B cell (primary cell): ENCODE data around the gene MROH8. TPM values are rescaled to one million over a fixed set of nuclear protein-coding genes. Genes with fewer than 3 reads are reported as not detected.

Experiments
- ATAC-seq: fragments of 200-7000 bp; cut with Tn5 transposase; one replicate; pipeline ENCODE4 v1.10.0; 2021; ENCODE audit warnings: low read depth, mild to moderate bottlenecking, moderate number of reproducible peaks, moderate library complexity
- CTCF ChIA-PET: fragments of 350-600 bp; sonication (Branson Sonifier 250); formaldehyde crosslinking; loops from one replicate; lab custom pipeline; 2021; ENCODE audit warnings: antibody characterized with exemption, inconsistent platforms; lab: Charles Lee
- POLR2A ChIA-PET: fragments of 350-600 bp; sonication (Branson Sonifier 250); formaldehyde crosslinking; loops from one replicate; lab custom pipeline; 2021; ENCODE audit warnings: antibody characterized with exemption; lab: Charles Lee
- DNase-seq: peaks from one replicate; pipeline ENCODE4 v3.0.0; 2013
- H2AFZ ChIP-seq: 2 replicates; pipeline ENCODE4 v1.6.1; 2012; ENCODE audit warnings: mild to moderate bottlenecking, low read depth, low read length; ENCODE audit not compliant: insufficient read depth, poor library complexity, severe bottlenecking
- H3K27ac ChIP-seq, 2 donors: 1 replicate in 1 of 2; 2 replicates in 1 of 2; pipeline ENCODE4 v1.5.1; 2012 to 2013; ENCODE audit warnings: low read length in 2 of 2, mild to moderate bottlenecking in 2 of 2, moderate library complexity in 1 of 2
- H3K27me3 ChIP-seq, 4 experiments: fragments of 200-600 bp in 1 of 4; sonication (generic) in 1 of 4; replicated peaks in 1 of 4; 1 replicate in 2 of 4; 2 replicates in 2 of 4; pipeline versions ENCODE4 v1.6.1 to v1.7.0; 2013 to 2016; ENCODE audit warnings: low read length in 3 of 4, mild to moderate bottlenecking in 2 of 4, mixed read lengths in 1 of 4, moderate library complexity in 1 of 4; ENCODE audit not compliant: insufficient read depth in 4 of 4, control insufficient read depth in 3 of 4; ENCODE audit errors: control extremely low read depth in 1 of 4
- H3K36me3 ChIP-seq, 2 experiments: replicated peaks in 1 of 2; 1 replicate in 1 of 2; 2 replicates in 1 of 2; pipeline versions ENCODE4 v1.6.1 to v1.7.1; 2013; ENCODE audit warnings: low read length in 1 of 2; ENCODE audit not compliant: insufficient read depth in 2 of 2, control insufficient read depth in 1 of 2; ENCODE audit errors: control extremely low read depth in 1 of 2, extremely low read depth in 1 of 2
- H3K4me1 ChIP-seq, 2 donors: fragments of 200-600 bp in 1 of 2; sonication (generic) in 1 of 2; 1 replicate in 1 of 2; 2 replicates in 1 of 2; pipeline versions ENCODE4 v1.5.1 to v1.6.1; 2013 to 2017; ENCODE audit warnings: low read length in 2 of 2; ENCODE audit not compliant: control insufficient read depth in 2 of 2, insufficient read depth in 2 of 2
- H3K4me2 ChIP-seq: replicated peaks from 2 replicates; pipeline ENCODE3; 2012; ENCODE audit warnings: mild to moderate bottlenecking, low read depth, low read length; ENCODE audit not compliant: poor library complexity, severe bottlenecking
- H3K4me3 ChIP-seq, 5 experiments: fragments of 200-600 bp in 1 of 5; sonication (generic) in 1 of 5; 1 replicate in 3 of 5; 2 replicates in 2 of 5; pipeline versions ENCODE4 v1.5.1 to v1.7.0; 2011 to 2016; ENCODE audit warnings: low read length in 4 of 5, mild to moderate bottlenecking in 4 of 5, low read depth in 2 of 5, control low read depth in 1 of 5, moderate library complexity in 1 of 5; ENCODE audit not compliant: insufficient read depth in 1 of 5; ENCODE audit errors: control extremely low read depth in 1 of 5, extremely low read depth in 1 of 5
- H3K79me2 ChIP-seq: fragments of 200-600 bp; sonication (generic); one replicate; pipeline ENCODE4 v1.6.0; 2016; ENCODE audit warnings: low read length; ENCODE audit not compliant: control insufficient read depth, insufficient read depth
- H3K9ac ChIP-seq: fragments of 200-600 bp; sonication (generic); 2 replicates; pipeline ENCODE4 v1.6.1; 2017; ENCODE audit warnings: mild to moderate bottlenecking, low read length, moderate library complexity
- H3K9me3 ChIP-seq, 3 donors: one replicate each; pipeline versions ENCODE4 v1.6.1 to v1.7.1; 2013; ENCODE audit warnings: low read length in 2 of 3; ENCODE audit not compliant: control insufficient read depth in 2 of 3, insufficient read depth in 1 of 3; ENCODE audit errors: control extremely low read depth in 1 of 3
- H4K20me1 ChIP-seq: 2 replicates; pipeline ENCODE4 v1.6.0; 2012; ENCODE audit warnings: mild to moderate bottlenecking, low read length; ENCODE audit not compliant: insufficient read depth, control insufficient read depth, poor library complexity, severe bottlenecking
- H3K27ac Mint-ChIP-seq: one replicate; pipeline ENCODE4 v1.8.0; 2021; ENCODE audit warnings: mixed read lengths
- H3K27me3 Mint-ChIP-seq: one replicate; pipeline ENCODE4 v1.8.0; 2021; ENCODE audit warnings: mixed read lengths
- H3K4me1 Mint-ChIP-seq: one replicate; pipeline ENCODE4 v1.8.0; 2021; ENCODE audit warnings: mixed read lengths
- H3K4me3 Mint-ChIP-seq: one replicate; pipeline ENCODE4 v1.8.0; 2021; ENCODE audit warnings: mixed read lengths
- H3K9me3 Mint-ChIP-seq: one replicate; pipeline ENCODE4 v1.8.0; 2022; ENCODE audit warnings: mixed read lengths; ENCODE audit not compliant: insufficient read depth
- EZH2 ChIP-seq: IDR thresholded peaks from 2 replicates; pipeline ENCODE4 v1.6.1; 2012; ENCODE audit warnings: borderline replicate concordance, low read depth, mild to moderate bottlenecking, moderate library complexity, low read length; ENCODE audit not compliant: insufficient read depth, poor library complexity, severe bottlenecking
- WGBS: methylation state at CpG from one replicate; pipeline ENCODE4 v1.1.5; 2013; ENCODE audit warnings: missing lambda C conversion rate; ENCODE audit not compliant: insufficient coverage; 5-methylcytosine and 5-hydroxymethylcytosine counted together
- intact Hi-C: fragments of 100-400 bp; cut with micrococcal nuclease; formaldehyde crosslinking; loops from one replicate; pipeline ENCODE4 v1.10.0; 2022
- polyA plus RNA-seq: library from polyadenylated mRNA; depleted of rRNA; stranded (reverse); fragments of >200 nt; gene quantifications from 2 replicates; pipeline ENCODE4 v1.2.3, GENCODE V29; 2012
- total RNA-seq, 2 donors: library from RNA; stranded (reverse); fragments of 120-200 nt in 1 of 2; gene quantifications; 1 replicate in 1 of 2; 2 replicates in 1 of 2; pipeline versions ENCODE4 v1.2.3 to v1.2.4, GENCODE V29; 2013 to 2022
- TF ChIP-seq, protein P1 (sequence below): fragments of 200-600 bp; IDR thresholded peaks from one replicate; pipeline ENCODE4 v1.8.0; 2022; ENCODE audit warnings: antibody characterized with exemption, mild to moderate bottlenecking

The MROH8 gene
- total and polyA plus RNA-seq, 2 donors (not counting 1 experiment from before 2014, with no cell fraction given), result 3.8 to 4.6 TPM

DNA sequence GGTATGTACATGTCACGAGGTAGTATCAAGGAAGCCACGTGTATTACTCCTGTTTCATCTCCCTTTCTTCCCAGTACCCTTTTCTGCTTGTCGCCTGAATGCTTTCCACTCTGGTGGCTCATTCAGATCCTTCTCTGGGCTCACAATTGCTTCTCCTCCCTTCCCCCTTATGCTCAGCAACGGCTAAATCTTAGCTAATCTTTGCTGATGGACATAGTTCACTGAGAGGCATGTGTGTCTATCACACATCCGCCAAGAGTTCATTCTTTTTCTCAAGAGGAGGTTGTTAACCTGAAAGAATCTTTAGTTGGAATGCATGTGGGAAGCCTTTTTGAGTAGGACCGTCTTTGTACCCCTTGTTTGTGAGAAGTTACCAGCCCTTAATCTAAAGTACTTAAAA, 25.8 kb upstream of the MROH8 start:
- 95% methylated on average over 2 of the region's 6 CpGs for WGBS
- Histone ChIP-seq H4K20me1 (peaks cover 11% of the 10 kb centered on the region), H3K79me2 (peaks cover 22% of the 10 kb centered on the region), H3K27me3 (no peaks in the 10 kb centered on the region), H2AFZ (no peak overlapping the region), H3K4me3 (no peak overlapping the region), H3K9ac (no peak overlapping the region), H3K27ac (no peak overlapping the region), H3K4me1 (no peaks in the 10 kb centered on the region), H3K36me3 (peaks cover 20 to 79% of the 10 kb centered on the region in 2 experiments), H3K4me2 (no peak overlapping the region), H3K9me3 (no peaks in the 10 kb centered on the region)
- no peaks in the 10 kb centered on the region for H3K9me3 Mint-ChIP-seq
- TF ChIP-seq EZH2, result no peak
- TF ChIP-seq, protein P1, sequence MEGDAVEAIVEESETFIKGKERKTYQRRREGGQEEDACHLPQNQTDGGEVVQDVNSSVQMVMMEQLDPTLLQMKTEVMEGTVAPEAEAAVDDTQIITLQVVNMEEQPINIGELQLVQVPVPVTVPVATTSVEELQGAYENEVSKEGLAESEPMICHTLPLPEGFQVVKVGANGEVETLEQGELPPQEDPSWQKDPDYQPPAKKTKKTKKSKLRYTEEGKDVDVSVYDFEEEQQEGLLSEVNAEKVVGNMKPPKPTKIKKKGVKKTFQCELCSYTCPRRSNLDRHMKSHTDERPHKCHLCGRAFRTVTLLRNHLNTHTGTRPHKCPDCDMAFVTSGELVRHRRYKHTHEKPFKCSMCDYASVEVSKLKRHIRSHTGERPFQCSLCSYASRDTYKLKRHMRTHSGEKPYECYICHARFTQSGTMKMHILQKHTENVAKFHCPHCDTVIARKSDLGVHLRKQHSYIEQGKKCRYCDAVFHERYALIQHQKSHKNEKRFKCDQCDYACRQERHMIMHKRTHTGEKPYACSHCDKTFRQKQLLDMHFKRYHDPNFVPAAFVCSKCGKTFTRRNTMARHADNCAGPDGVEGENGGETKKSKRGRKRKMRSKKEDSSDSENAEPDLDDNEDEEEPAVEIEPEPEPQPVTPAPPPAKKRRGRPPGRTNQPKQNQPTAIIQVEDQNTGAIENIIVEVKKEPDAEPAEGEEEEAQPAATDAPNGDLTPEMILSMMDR, result no peak
- intact Hi-C loops, result no loop called here
- H3K27ac Mint-ChIP-seq, result no peak overlapping the region
- ChIA-PET CTCF (interaction anchor here (0.9 to 17.7 kb wide), 4 partner anchors 10 to 327 kb away, joined by 3 to 307 read pairs (median 8); partner anchors contain the start of gene BLCAP), POLR2A (no interaction called here)
- H3K27me3 Mint-ChIP-seq, result no peaks in the 10 kb centered on the region
- H3K4me1 Mint-ChIP-seq, result no peaks in the 10 kb centered on the region
- no peak overlapping the region for H3K4me3 Mint-ChIP-seq
- DNase-seq (no peak), ATAC-seq (no peak)

DNA sequence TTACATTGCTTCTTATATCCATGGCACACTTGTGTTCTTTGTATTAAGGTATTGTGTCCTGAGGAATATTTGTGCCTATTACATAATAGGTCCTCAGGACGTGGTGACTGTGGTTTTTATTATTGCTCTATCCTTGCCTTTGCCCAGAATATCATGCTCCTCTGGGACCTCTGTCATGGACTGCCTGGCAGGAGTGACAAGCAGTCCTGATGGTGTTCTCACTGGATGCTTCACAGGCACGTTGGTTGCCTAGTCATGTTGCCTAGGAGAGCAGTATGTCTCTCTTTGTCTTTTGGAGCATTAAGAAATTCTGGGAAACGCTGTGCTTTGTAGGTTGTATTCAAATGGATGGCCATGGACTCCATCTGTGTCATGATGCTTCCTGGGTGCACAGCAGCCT, 24.7 kb upstream of the MROH8 start:
- peaks cover 16% of the 10 kb centered on the region for H4K20me1 ChIP-seq
- Mint-ChIP-seq H3K27me3 (no peaks in the 10 kb centered on the region), H3K9me3 (no peaks in the 10 kb centered on the region), H3K27ac (no peak overlapping the region), H3K4me1 (no peaks in the 10 kb centered on the region), H3K4me3 (no peak overlapping the region)
- H3K79me2 ChIP-seq, result peaks cover 31% of the 10 kb centered on the region
- peaks cover 18 to 75% of the 10 kb centered on the region in 2 experiments for H3K36me3 ChIP-seq
- ChIA-PET CTCF (interaction anchor here (1.9 to 17.7 kb wide), 3 partner anchors 9 to 328 kb away, joined by 4 to 307 read pairs (median 13); partner anchors contain the start of gene BLCAP), POLR2A (no interaction called here)
- no peaks in the 10 kb centered on the region for H3K4me1 ChIP-seq
- H3K9ac ChIP-seq, result no peak overlapping the region
- H3K27me3 ChIP-seq, result no peaks in the 10 kb centered on the region
- H3K9me3 ChIP-seq, result no peaks in the 10 kb centered on the region
- H2AFZ ChIP-seq, result no peak overlapping the region
- intact Hi-C loops, result no loop called here
- TF ChIP-seq EZH2, result no peak
- TF ChIP-seq, protein P1, result no peak
- DNase-seq (no peak), ATAC-seq (no peak)
- WGBS, result 100% methylated on average over 3 of the region's 3 CpGs
- H3K4me3 ChIP-seq, result no peak overlapping the region
- H3K27ac ChIP-seq, result no peak overlapping the region
- H3K4me2 ChIP-seq, result no peak overlapping the region
